AG04449 (cell line): ENCODE data around the gene SMNDC1.
"Not testable (repeated sequence)": the region's sequence is repeated elsewhere in the genome, so short reads cannot be mapped to it uniquely, and the experiment has no call there.

Experiments
- CTCF ChIA-PET: fragments of 350-600 bp; formaldehyde crosslinking; extraction: SDS; loops from one replicate; lab custom pipeline; 2021; ENCODE audit warnings: antibody characterized with exemption; lab: Yijun Ruan, JAX
- POLR2A ChIA-PET: fragments of 400-600, 350-600 bp; formaldehyde crosslinking; extraction: SDS; loops from one replicate; lab custom pipeline; 2020; ENCODE audit warnings: antibody characterized with exemption, inconsistent platforms; lab: Yijun Ruan, JAX
- DNase-seq: peaks from one replicate; pipeline ENCODE4 v3.0.0-alpha.2; 2010; ENCODE audit warnings: low read depth, low spot score
- H3K4me3 ChIP-seq: 2 replicates; pipeline ENCODE4 v1.5.1; 2011; ENCODE audit warnings: low read depth, mild to moderate bottlenecking, control low read depth, low read length
- TF ChIP-seq, protein P1 (sequence below): IDR thresholded peaks from one replicate; pipeline ENCODE4 v1.5.1; 2011; ENCODE audit warnings: mild to moderate bottlenecking, moderate library complexity, low read length, control low read depth, inconsistent platforms; ENCODE audit not compliant: insufficient read depth; ENCODE audit errors: missing control alignments

SMNDC1 gene

GRCh38 chr10:110335314-110336064 lies 30.8 kb upstream of the SMNDC1 start:
- peak overlapping the region; percentile 15; the same call in 1 of the 2 replicates for H3K4me3 ChIP-seq
- TF ChIP-seq, protein P1, sequence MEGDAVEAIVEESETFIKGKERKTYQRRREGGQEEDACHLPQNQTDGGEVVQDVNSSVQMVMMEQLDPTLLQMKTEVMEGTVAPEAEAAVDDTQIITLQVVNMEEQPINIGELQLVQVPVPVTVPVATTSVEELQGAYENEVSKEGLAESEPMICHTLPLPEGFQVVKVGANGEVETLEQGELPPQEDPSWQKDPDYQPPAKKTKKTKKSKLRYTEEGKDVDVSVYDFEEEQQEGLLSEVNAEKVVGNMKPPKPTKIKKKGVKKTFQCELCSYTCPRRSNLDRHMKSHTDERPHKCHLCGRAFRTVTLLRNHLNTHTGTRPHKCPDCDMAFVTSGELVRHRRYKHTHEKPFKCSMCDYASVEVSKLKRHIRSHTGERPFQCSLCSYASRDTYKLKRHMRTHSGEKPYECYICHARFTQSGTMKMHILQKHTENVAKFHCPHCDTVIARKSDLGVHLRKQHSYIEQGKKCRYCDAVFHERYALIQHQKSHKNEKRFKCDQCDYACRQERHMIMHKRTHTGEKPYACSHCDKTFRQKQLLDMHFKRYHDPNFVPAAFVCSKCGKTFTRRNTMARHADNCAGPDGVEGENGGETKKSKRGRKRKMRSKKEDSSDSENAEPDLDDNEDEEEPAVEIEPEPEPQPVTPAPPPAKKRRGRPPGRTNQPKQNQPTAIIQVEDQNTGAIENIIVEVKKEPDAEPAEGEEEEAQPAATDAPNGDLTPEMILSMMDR = no peak
- ChIA-PET CTCF (interaction anchor here (1.5 to 10.7 kb wide), 6 partner anchors 12 to 211 kb away, joined by 4 to 102 read pairs (median 7); no protein-coding TSS in a partner anchor), POLR2A (interaction anchor here (1.3 to 1.8 kb wide), 3 partner anchors 9 to 163 kb away, joined by 4 to 9 read pairs (median 6); no protein-coding TSS in a partner anchor)
- DNase-seq = no peak

GRCh38 chr10:110334061-110334656 lies 29.4 kb upstream of the SMNDC1 start:
- ChIA-PET CTCF (interaction anchor here (1.0 to 10.7 kb wide), 7 partner anchors 10 to 213 kb away, joined by 3 to 102 read pairs (median 4); no protein-coding TSS in a partner anchor), POLR2A (no interaction called here)
- TF ChIP-seq, protein P1 = no peak
- H3K4me3 ChIP-seq = no peak overlapping the region
- DNase-seq = no peak

DNA sequence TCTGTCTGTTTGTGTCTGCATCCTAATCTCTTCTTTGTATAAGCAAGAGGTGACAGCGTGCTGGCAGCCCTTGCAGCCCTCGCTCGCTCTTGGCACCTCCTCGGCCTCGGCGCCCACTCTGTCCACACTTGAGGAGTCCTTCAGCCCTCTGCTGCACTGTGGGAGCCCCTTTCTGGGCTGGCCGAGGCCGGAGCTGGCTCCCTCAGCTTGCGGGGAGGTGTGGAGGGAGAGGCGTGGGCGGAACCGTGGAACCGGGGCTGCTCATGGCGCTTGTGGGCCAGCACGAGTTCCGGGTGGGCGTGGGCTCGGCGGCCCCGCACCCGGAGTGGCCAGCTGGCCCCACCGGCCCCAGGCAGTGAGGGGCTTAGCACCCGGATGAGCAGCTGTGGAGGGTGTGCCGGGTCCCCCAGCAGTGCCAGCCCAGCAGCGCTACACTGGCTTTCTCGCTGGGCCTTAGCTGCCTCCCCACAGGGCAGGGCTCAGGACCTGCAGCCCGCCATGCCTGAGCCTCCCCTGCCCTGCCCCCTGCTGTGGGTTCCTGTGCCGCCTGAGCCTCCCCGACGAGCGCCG lies 26.6 kb upstream of the SMNDC1 start:
- CTCF ChIA-PET = interaction anchor here (2.5 kb wide), 1 partner anchor 30 kb away, joined by 5 read pairs; no protein-coding TSS in a partner anchor
- DNase-seq, POLR2A ChIA-PET, H3K4me3 ChIP-seq: not testable (repeated sequence)

DNA sequence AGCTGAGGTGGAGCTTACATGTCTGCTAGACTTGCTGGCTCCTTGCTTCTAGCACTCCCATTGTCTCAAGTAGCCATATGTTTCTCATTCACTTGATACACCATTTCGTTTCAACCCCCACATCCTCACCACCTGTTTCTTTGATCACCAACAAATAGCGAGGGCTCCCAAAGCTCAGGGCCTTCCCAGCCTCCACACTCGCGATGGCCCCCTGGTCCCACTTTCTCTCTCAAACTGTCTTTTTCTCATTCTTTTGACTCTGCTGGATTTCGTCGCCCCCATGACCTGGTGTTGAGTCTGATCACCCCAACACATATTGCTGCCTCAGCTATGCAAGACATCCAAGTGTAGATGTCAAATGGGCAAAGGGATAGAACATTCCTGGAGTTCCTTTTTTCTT lies 26.0 kb upstream of the SMNDC1 start:
- CTCF ChIA-PET = interaction anchor here (0.9 to 2.5 kb wide), 2 partner anchors 30 to 186 kb away, joined by 3 to 5 read pairs; no protein-coding TSS in a partner anchor

DNA sequence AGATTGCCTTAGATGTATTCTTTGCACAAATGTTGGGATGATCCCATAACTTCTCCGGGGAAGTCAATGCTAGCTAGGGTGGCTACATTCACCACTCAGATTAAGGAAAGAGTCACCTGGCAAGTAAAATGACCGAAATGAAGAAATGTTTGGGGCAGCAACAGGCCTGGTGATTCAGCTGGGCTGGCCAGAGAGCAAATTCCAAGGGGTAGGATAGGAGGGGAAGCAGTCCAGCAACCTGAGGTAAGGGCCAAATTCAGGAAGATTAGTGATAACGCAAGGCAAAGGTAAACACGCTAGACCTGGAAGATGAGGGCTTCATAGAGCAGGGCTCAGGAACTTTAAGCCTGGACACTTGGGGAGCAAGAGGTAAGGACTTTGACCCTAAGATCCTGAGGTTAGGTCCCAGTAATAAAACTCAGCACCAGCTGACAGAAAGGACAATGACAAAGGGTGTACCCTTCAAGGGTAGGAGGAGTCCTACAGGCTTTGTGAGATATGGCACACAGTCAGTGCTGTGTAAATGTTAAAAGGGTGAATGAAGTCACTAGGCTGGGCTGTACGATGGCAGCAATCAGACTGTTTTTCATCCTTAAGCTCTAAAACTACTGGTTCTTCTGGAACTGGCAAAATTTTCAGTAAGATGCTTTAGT lies 22.7 kb upstream of the SMNDC1 start:
- no peak overlapping the region for H3K4me3 ChIP-seq
- DNase-seq = no peak
- POLR2A ChIA-PET = interaction anchor here (1.8 kb wide), 1 partner anchor 170 kb away, joined by 6 read pairs; the partner anchor contains the start of gene DUSP5
- TF ChIP-seq, protein P1 = no peak
- CTCF ChIA-PET = interaction anchor here (0.7 to 4.7 kb wide), 9 partner anchors 10 to 240 kb away, joined by 3 to 26 read pairs (median 5); partner anchors contain the start of genes SMC3 and SMNDC1

More for the DNA sequence above, 26.0 kb upstream of the SMNDC1 start:
- POLR2A ChIA-PET = no interaction called here
- TF ChIP-seq, protein P1 = no peak
- no peak overlapping the region for H3K4me3 ChIP-seq
- no peak for DNase-seq

- peak; percentile 64 for DNase-seq
- H3K4me3 ChIP-seq = no peak overlapping the region
- POLR2A ChIA-PET = interaction anchor here (0.9 to 1.8 kb wide), 4 partner anchors 10 to 174 kb away, joined by 4 to 6 read pairs (median 4); partner anchors contain the start of gene DUSP5
- CTCF ChIA-PET = interaction anchor here (0.9 to 4.7 kb wide), 13 partner anchors 8 to 241 kb away, joined by 3 to 26 read pairs (median 5); partner anchors contain the start of genes SMC3 and SMNDC1
- TF ChIP-seq, protein P1 = no peak
These were observed 21.8 kb upstream of the SMNDC1 start for GRCh38 chr10:110326351-110327032.
